Testis (tissue), 2 donors: ENCODE data around the gene ZNF232.

Source experiments
- POLR2A ChIP-seq: fragments of 450-650 bp; IDR thresholded peaks from one replicate; pipeline ENCODE4 v1.6.1; 2017; ENCODE audit warnings: antibody characterized with exemption, mild to moderate bottlenecking, moderate library complexity
- TF ChIP-seq, protein P1 (sequence below), 3 experiments: fragments of 450-650 bp in 2 of 3; fragments of 200-600 bp in 1 of 3; sonication (generic) in 1 of 3; IDR thresholded peaks; one replicate each; pipeline ENCODE4 v1.5.1; 2016 to 2019; ENCODE audit warnings: antibody characterized with exemption in 3 of 3, mild to moderate bottlenecking in 2 of 3, moderate library complexity in 1 of 3

DNA sequence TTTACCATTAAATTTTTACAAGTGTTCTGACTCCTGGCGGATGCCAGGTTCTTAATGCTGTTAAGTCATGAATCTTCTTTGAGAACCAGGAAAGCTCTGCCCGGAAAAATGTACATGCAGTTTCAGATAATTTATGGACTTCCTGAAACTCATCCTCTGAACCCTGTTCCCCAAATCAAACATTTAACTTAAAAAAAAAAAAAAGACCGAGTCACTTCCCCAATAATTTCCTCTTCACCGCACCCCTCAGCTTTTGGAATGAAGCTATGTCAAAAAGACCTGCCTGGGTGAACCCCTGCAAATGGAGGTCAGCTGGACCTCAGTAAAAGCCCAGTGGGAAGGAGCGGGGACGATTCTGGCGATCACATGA lies 15.0 kb downstream of the ZNF232 start:
- TF ChIP-seq, protein P1, sequence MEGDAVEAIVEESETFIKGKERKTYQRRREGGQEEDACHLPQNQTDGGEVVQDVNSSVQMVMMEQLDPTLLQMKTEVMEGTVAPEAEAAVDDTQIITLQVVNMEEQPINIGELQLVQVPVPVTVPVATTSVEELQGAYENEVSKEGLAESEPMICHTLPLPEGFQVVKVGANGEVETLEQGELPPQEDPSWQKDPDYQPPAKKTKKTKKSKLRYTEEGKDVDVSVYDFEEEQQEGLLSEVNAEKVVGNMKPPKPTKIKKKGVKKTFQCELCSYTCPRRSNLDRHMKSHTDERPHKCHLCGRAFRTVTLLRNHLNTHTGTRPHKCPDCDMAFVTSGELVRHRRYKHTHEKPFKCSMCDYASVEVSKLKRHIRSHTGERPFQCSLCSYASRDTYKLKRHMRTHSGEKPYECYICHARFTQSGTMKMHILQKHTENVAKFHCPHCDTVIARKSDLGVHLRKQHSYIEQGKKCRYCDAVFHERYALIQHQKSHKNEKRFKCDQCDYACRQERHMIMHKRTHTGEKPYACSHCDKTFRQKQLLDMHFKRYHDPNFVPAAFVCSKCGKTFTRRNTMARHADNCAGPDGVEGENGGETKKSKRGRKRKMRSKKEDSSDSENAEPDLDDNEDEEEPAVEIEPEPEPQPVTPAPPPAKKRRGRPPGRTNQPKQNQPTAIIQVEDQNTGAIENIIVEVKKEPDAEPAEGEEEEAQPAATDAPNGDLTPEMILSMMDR (IDR thresholded peaks at IDR 0.05), result no peak
- no peak for TF ChIP-seq POLR2A
